Stimulated activated CD8-positive, alpha-beta memory T cell treated with anti-CD3 and anti-CD28 coated beads, Interleukin-4, amount 100 ng/mL, for 1 hour (primary cell): ENCODE results near the gene RGP1.

ENCODE experiments used
- DNase-seq, 2 donors: peaks; one replicate each; pipeline ENCODE4 v3.0.0-alpha.2; 2020; ENCODE audit warnings: low read depth in 2 of 2, low spot score in 1 of 2

RGP1 gene

GRCh38 chr9:35801328-35802128, 52.4 kb downstream of the RGP1 start:
- DNase-seq: no peak

GRCh38 chr9:35806101-35806500, 57.0 kb downstream of the RGP1 start:
- no peak for DNase-seq
